HL-60 (cell line): ENCODE measurements around the gene CTNND2.

Experiments used
- CTCF ChIP-seq: IDR thresholded peaks from one replicate; pipeline ENCODE4 v1.5.1; 2011; ENCODE audit warnings: low read length, control low read depth, inconsistent platforms; ENCODE audit not compliant: insufficient read depth
- POLR2AphosphoS5 ChIP-seq: IDR thresholded peaks from 2 replicates; pipeline ENCODE4 v1.6.1; 2012; ENCODE audit warnings: low read depth
- REST ChIP-seq: IDR thresholded peaks from 2 replicates; pipeline ENCODE4 v1.6.1; 2012; ENCODE audit warnings: low read depth; ENCODE audit not compliant: insufficient replicate concordance

GRCh38 chr5:11415751-11416150 is 488.5 kb downstream of the CTNND2 start:
- no peak for TF ChIP-seq CTCF
- no peak for TF ChIP-seq POLR2AphosphoS5
- TF ChIP-seq REST: no peak
